ENCODE data around the gene VMAC. TPM values are rescaled to one million over a fixed set of nuclear protein-coding genes. Genes with fewer than 3 reads are reported as not detected.

The VMAC gene
- total and polyA plus RNA-seq, 2 donors (not counting 3 experiments of a cell fraction or from before 2014, with no cell fraction given): 4.7 to 6.9 TPM

GRCh38 chr19:5905114-5905778 is 574 bp downstream of the VMAC start:
- H4K20me1 ChIP-seq (replicated peaks; ENCODE audit: control insufficient read depth, extremely low read depth, insufficient read depth, low read length): no peaks in the 10 kb centered on the region
- no peaks in the 10 kb centered on the region for H3K27me3 ChIP-seq (ENCODE audit: control insufficient read depth in 2 of 2, insufficient read depth in 2 of 2, low read length in 2 of 2)
- peak overlapping the region; percentile 41 for H2AFZ ChIP-seq (ENCODE audit: low read depth, low read length)
- H3K79me2 ChIP-seq (ENCODE audit: control insufficient read depth, insufficient read depth, low read length): peaks cover 25% of the 10 kb centered on the region
- BruUV-seq (replicated peaks): TSS peak; percentile 17
- FAIRE-seq: no peak
- no peak for TF ChIP-seq GATA2 (IDR thresholded peaks at IDR 0.05; ENCODE audit: insufficient read depth, insufficient read length, low read depth, low read length)
- no peak for TF ChIP-seq POLR2A (IDR thresholded peaks at IDR 0.05; ENCODE audit: low read depth, low read length)
- TF ChIP-seq MAX (IDR thresholded peaks at IDR 0.05; ENCODE audit: insufficient read depth, insufficient read length): no peak
- TF ChIP-seq, protein P1, sequence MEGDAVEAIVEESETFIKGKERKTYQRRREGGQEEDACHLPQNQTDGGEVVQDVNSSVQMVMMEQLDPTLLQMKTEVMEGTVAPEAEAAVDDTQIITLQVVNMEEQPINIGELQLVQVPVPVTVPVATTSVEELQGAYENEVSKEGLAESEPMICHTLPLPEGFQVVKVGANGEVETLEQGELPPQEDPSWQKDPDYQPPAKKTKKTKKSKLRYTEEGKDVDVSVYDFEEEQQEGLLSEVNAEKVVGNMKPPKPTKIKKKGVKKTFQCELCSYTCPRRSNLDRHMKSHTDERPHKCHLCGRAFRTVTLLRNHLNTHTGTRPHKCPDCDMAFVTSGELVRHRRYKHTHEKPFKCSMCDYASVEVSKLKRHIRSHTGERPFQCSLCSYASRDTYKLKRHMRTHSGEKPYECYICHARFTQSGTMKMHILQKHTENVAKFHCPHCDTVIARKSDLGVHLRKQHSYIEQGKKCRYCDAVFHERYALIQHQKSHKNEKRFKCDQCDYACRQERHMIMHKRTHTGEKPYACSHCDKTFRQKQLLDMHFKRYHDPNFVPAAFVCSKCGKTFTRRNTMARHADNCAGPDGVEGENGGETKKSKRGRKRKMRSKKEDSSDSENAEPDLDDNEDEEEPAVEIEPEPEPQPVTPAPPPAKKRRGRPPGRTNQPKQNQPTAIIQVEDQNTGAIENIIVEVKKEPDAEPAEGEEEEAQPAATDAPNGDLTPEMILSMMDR (IDR thresholded peaks at IDR 0.05; ENCODE audit: extremely low read depth in 1 of 2, insufficient read depth in 1 of 2, low read depth in 1 of 2, low read length in 2 of 2): no peak
- POLR2A ChIA-PET: no interaction called here
- intact Hi-C loops (cut with micrococcal nuclease) (loop anchor here (2.0 to 10.0 kb wide), 2 partner anchors 76 to 210 kb away; partner anchors contain the start of gene RFX2), dilution Hi-C loops (cut with MboI; ENCODE audit: extremely low pct_ligation_motif_present, low sequenced_read_pairs) (no loop called here)
- H3K4me3 ChIP-seq (replicated peaks in 1 of 3; ENCODE audit: insufficient read depth in 1 of 3, low read depth in 1 of 3, low read length in 3 of 3): peak overlapping the region; percentile 45 to 64 (median 54)
- H3K36me3 ChIP-seq (ENCODE audit: control insufficient read depth in 2 of 2, extremely low read depth in 1 of 2, insufficient read depth in 2 of 2, low read length in 2 of 2): peaks cover 0 to 2% of the 10 kb centered on the region in 2 experiments
- H3K9me3 ChIP-seq (replicated peaks; ENCODE audit: control insufficient read depth, insufficient read depth, low read length): no peaks in the 10 kb centered on the region
- H3K9me1 ChIP-seq (replicated peaks; ENCODE audit: control insufficient read depth, extremely low read depth, insufficient read depth, low read length): no peaks in the 10 kb centered on the region
- CTCF ChIA-PET: interaction anchor here (3.5 kb wide), 1 partner anchor 101 kb away, joined by 37 read pairs; no protein-coding TSS in a partner anchor
- DNase-seq (ENCODE audit: low read depth, low spot score): no peak
- H3K4me2 ChIP-seq (ENCODE audit: insufficient read depth, low read length): peak overlapping the region; percentile 87
- peak overlapping the region; percentile 62 for H3K9ac ChIP-seq (replicated peaks; ENCODE audit: extremely low read depth, insufficient read depth, low read length)
- peaks cover 8% of the 10 kb centered on the region for H3K4me1 ChIP-seq (ENCODE audit: control insufficient read depth, extremely low read depth, insufficient read depth, low read length)
- no peak overlapping the region for H3K27ac ChIP-seq (ENCODE audit: insufficient read depth, low read depth, low read length)
